ENCODE results near the gene CBARP. TPM values are rescaled to one million over a fixed set of nuclear protein-coding genes. Genes with fewer than 3 reads are reported as not detected.

Gene CBARP
- total and polyA plus RNA-seq, 9 of the 15 experiments (the other 6 are each of a cell fraction or from before 2014, with no cell fraction given), result 0.03 to 8.9 (median 1.2) TPM; not detected in 1

DNA sequence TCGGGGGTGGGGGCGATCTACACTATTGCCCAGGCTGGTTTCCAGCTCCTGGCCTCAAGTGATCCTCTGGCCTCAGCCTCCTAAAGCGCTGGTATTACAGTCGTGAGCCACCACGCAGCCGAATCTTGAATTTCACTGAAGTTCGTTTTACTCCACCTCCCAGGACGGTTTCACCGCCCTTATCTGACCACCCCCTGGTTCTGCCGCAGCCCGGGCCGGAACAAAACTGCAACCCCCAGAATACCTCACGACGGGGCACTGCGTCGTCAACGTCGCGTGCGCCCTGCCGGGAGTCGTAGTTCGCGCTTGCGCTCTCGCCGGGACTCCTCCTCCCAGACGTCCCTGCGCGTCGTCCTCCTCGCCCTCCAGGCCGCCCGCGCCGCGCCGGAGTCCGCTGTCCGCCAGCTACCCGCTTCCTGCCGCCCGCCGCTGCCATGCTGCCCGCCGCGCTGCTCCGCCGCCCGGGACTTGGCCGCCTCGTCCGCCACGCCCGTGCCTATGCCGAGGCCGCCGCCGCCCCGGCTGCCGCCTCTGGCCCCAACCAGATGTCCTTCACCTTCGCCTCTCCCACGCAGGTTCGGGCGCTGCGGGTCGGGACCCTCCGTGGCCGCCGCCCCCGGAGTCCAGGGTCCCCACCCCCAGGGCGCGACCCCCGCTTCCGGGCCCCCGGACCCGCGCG, 3.8 kb upstream of the CBARP start, which contains the start of gene ATP5F1D (continued):
- TF ChIP-seq ZHX1 (conservative IDR thresholded peaks at IDR 0.05; ENCODE audit: low read length) (no peak), PRPF4 (IDR thresholded peaks at IDR 0.05; ENCODE audit: insufficient read depth, low read depth, low read length, poor library complexity, severe bottlenecking) (no peak), ZNF384 (IDR thresholded peaks at IDR 0.05; ENCODE audit: low read depth, low read length) (no peak), ETV6 (IDR thresholded peaks at IDR 0.05; ENCODE audit: borderline replicate concordance in 1 of 2, low read depth in 2 of 2, low read length in 1 of 2) (no peak), ETV6 (CRISPR knock-in tag; IDR thresholded peaks at IDR 0.05; ENCODE audit: borderline replicate concordance) (0 out of 2 replicates have a peak, but pooled peaks have one; percentile 3), TCFL5 (CRISPR knock-in tag; conservative IDR thresholded peaks at IDR 0.05) (no peak), HNRNPL (IDR thresholded peaks at IDR 0.05; ENCODE audit: low read depth, low read length) (peak; percentile 47; the same call in 1 of the 2 replicates)
- TF ChIP-seq, protein P1, sequence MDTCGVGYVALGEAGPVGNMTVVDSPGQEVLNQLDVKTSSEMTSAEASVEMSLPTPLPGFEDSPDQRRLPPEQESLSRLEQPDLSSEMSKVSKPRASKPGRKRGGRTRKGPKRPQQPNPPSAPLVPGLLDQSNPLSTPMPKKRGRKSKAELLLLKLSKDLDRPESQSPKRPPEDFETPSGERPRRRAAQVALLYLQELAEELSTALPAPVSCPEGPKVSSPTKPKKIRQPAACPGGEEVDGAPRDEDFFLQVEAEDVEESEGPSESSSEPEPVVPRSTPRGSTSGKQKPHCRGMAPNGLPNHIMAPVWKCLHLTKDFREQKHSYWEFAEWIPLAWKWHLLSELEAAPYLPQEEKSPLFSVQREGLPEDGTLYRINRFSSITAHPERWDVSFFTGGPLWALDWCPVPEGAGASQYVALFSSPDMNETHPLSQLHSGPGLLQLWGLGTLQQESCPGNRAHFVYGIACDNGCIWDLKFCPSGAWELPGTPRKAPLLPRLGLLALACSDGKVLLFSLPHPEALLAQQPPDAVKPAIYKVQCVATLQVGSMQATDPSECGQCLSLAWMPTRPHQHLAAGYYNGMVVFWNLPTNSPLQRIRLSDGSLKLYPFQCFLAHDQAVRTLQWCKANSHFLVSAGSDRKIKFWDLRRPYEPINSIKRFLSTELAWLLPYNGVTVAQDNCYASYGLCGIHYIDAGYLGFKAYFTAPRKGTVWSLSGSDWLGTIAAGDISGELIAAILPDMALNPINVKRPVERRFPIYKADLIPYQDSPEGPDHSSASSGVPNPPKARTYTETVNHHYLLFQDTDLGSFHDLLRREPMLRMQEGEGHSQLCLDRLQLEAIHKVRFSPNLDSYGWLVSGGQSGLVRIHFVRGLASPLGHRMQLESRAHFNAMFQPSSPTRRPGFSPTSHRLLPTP (IDR thresholded peaks at IDR 0.05; ENCODE audit: borderline replicate concordance, extremely low read depth, insufficient read length), result no peak

Data from K562 (cell line).